ENCODE results near the gene MRPL12. TPM values are rescaled to one million over a fixed set of nuclear protein-coding genes. Genes with fewer than 3 reads are reported as not detected.

The MRPL12 gene
- total RNA-seq, 1 donor from 2014 or later, result 58.5 TPM

DNA sequence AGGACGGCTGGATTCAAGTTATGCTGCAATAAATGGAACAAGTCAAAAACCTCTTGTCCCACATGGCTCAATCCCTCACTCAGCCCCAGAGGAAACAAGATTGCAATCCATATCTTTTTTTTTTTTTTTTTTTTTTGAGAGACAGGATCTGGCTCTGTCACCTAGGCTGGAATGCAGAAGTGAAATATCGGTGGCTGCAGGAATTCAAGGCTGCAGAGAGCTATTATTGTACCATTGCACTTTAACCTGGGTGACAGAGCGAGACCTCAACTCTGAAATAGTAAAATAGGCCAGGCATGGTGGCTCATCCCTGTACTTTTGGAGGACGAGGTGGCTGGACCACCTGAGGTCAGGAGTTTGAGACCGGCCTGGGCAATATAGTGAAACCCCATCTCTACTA is 44.1 kb upstream of the MRPL12 start:
- Mint-ChIP-seq H3K36me3 (ENCODE audit: low read depth, unreplicated experiment) (no peaks in the 10 kb centered on the region), H3K9me3 (ENCODE audit: unreplicated experiment) (no peaks in the 10 kb centered on the region)

DNA sequence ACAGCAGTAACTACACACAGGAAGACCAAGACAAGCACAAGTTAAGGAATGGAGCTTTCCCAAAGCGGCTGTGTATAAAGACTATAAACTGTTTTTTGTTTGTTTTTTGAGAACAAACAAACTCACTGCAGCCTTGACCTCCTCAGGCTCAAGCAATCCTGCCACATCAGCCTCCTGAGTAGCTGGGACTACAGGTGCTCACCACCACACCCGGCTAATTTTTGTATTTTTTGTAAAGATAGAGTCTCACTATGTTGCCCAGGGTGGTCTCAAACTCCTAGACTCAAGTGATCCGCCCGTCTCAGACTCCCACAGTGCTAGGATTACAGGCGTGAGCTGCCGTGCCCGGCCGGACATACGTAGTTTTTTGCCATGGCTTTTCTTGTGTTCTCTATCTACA is 42.7 kb upstream of the MRPL12 start:
- Mint-ChIP-seq H3K27ac (ENCODE audit: unreplicated experiment) (no peak overlapping the region), H3K4me3 (ENCODE audit: unreplicated experiment) (no peak overlapping the region), H3K27me3 (ENCODE audit: unreplicated experiment) (no peaks in the 10 kb centered on the region), H3K9me3 (ENCODE audit: unreplicated experiment) (no peaks in the 10 kb centered on the region), H3K36me3 (ENCODE audit: low read depth, unreplicated experiment) (no peaks in the 10 kb centered on the region), H3K4me1 (ENCODE audit: unreplicated experiment) (peaks cover 8% of the 10 kb centered on the region)
- TF ChIP-seq, protein P1, sequence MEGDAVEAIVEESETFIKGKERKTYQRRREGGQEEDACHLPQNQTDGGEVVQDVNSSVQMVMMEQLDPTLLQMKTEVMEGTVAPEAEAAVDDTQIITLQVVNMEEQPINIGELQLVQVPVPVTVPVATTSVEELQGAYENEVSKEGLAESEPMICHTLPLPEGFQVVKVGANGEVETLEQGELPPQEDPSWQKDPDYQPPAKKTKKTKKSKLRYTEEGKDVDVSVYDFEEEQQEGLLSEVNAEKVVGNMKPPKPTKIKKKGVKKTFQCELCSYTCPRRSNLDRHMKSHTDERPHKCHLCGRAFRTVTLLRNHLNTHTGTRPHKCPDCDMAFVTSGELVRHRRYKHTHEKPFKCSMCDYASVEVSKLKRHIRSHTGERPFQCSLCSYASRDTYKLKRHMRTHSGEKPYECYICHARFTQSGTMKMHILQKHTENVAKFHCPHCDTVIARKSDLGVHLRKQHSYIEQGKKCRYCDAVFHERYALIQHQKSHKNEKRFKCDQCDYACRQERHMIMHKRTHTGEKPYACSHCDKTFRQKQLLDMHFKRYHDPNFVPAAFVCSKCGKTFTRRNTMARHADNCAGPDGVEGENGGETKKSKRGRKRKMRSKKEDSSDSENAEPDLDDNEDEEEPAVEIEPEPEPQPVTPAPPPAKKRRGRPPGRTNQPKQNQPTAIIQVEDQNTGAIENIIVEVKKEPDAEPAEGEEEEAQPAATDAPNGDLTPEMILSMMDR (IDR thresholded peaks at IDR 0.05; ENCODE audit: unreplicated experiment), result no peak
- DNase-seq (ENCODE audit: low spot score), result no peak

More for the DNA sequence above, 44.1 kb upstream of the MRPL12 start:
- Mint-ChIP-seq H3K27me3 (ENCODE audit: unreplicated experiment) (no peaks in the 10 kb centered on the region), H3K27ac (ENCODE audit: unreplicated experiment) (no peak overlapping the region), H3K4me3 (ENCODE audit: unreplicated experiment) (no peak overlapping the region), H3K4me1 (ENCODE audit: unreplicated experiment) (peaks cover 8% of the 10 kb centered on the region)
- TF ChIP-seq, protein P1 (IDR thresholded peaks at IDR 0.05; ENCODE audit: unreplicated experiment), result no peak
- no peak for DNase-seq (ENCODE audit: low spot score)

DNA sequence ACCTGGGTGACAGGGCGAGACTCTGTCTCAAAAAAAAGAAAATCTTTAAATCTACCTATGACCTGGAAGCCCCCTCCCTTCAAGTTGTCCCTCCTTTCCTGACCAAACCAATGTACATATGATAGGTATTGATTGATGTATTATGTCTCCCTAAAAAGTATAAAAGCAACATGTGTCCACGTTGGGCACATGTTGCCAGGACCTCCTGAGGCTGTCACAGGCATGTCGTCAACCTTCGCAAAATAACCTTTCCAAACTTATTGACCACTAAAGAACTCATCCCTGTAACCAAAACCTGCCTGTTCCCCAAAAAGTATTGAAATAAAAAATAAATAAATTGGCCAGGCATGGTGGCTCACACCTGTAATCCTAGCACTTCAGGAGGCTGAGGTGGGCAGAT is 41.2 kb upstream of the MRPL12 start:
- no peaks in the 10 kb centered on the region for H3K27me3 Mint-ChIP-seq (ENCODE audit: unreplicated experiment)
- no peaks in the 10 kb centered on the region for H3K9me3 Mint-ChIP-seq (ENCODE audit: unreplicated experiment)
- H3K36me3 Mint-ChIP-seq (ENCODE audit: low read depth, unreplicated experiment), result peaks cover 7% of the 10 kb centered on the region
- H3K4me1 Mint-ChIP-seq (ENCODE audit: unreplicated experiment), result peaks cover 8% of the 10 kb centered on the region
- no peak overlapping the region for H3K4me3 Mint-ChIP-seq (ENCODE audit: unreplicated experiment)
- H3K27ac Mint-ChIP-seq (ENCODE audit: unreplicated experiment), result no peak overlapping the region
- TF ChIP-seq, protein P1 (IDR thresholded peaks at IDR 0.05; ENCODE audit: unreplicated experiment), result no peak
- no peak for DNase-seq (ENCODE audit: low spot score)

DNA sequence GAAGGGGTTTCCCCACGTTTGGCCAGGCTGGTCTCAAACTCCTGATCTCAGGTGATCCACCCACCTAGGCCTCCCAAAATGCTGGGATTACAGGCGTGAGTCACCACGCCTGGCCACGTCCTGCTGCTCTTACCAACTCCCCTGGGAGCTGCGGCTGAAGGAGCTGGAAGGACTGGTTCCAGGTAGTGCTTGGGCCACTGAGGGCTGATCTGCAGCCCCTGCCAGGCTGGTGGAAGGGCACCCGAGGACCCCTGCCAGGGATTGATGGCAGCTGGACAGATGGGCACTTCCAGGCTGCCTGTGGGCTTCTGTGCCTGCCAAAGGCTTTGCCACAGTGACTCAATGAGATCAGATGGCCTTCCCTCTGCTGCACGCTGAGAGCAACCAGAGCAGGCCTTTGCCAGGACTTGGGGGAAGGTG is 39.1 kb upstream of the MRPL12 start:
- Mint-ChIP-seq H3K4me1 (ENCODE audit: unreplicated experiment) (peaks cover 14% of the 10 kb centered on the region), H3K27ac (ENCODE audit: unreplicated experiment) (no peak overlapping the region), H3K4me3 (ENCODE audit: unreplicated experiment) (no peak overlapping the region), H3K27me3 (ENCODE audit: unreplicated experiment) (peaks cover 10% of the 10 kb centered on the region), H3K9me3 (ENCODE audit: unreplicated experiment) (no peaks in the 10 kb centered on the region), H3K36me3 (ENCODE audit: low read depth, unreplicated experiment) (peaks cover 18% of the 10 kb centered on the region)
- DNase-seq (ENCODE audit: low spot score), result no peak
- TF ChIP-seq, protein P1 (IDR thresholded peaks at IDR 0.05; ENCODE audit: unreplicated experiment), result no peak

DNA sequence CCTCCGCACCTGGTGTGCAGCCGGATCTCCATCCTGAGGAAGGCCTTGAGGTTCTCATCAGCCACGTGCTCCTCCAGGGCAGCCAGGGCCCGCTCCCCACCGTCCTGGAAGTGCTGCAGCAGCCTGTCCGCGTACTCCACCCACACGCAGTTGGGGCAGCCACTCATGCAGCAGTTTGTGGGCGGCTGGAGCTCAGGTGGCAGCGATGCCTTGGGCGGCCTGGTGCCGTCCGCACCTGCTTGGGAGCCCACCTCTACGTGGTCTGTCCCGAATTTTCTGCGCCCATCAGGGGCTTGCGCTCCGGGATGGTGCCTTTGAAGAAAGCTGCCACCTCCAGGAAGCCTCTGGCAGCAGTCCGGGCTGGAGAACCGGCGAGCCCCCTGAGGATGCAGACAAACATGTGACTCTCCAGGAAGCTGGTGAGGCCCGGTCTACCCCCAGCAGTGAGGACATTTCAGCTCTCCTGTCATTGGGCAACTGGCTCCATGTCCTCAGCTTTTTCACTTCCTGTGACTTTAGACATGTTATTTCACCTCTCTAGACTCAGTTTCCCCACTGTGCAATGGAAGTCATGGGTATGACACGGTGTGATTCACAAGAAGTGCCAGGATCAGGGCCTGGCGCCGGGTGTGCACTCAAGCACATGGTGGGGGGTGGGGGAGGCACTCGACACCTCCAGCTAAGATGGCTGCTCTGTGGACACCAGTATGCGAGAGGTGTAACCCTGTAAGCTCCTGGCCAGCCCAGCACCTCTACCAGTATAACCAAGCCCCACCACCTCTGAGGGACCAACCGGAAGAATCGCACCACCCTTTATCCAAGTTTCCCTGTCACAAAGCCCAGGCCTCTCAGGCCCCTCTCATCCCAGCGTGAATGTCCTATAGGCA is 37.7 kb upstream of the MRPL12 start:
- H3K9me3 Mint-ChIP-seq (ENCODE audit: unreplicated experiment), result no peaks in the 10 kb centered on the region
- H3K27me3 Mint-ChIP-seq (ENCODE audit: unreplicated experiment), result peaks cover 10% of the 10 kb centered on the region
- peaks cover 17% of the 10 kb centered on the region for H3K4me1 Mint-ChIP-seq (ENCODE audit: unreplicated experiment)
- TF ChIP-seq, protein P1 (IDR thresholded peaks at IDR 0.05; ENCODE audit: unreplicated experiment), result no peak
- H3K36me3 Mint-ChIP-seq (ENCODE audit: low read depth, unreplicated experiment), result peaks cover 22% of the 10 kb centered on the region
- DNase-seq (ENCODE audit: low spot score), result no peak
- peak overlapping the region; percentile 98 for H3K27ac Mint-ChIP-seq (ENCODE audit: unreplicated experiment)
- H3K4me3 Mint-ChIP-seq (ENCODE audit: unreplicated experiment), result peak overlapping the region; percentile 94

Measured in endothelial cell (in vitro differentiated cells).